OCI-LY3 (cell line): ENCODE measurements around the gene GJA5.

ENCODE experiments used
- H2AFZ ChIP-seq: fragments of 200-600, 300-600 bp; shearing (Covaris generic); 2 replicates; pipeline ENCODE4 v1.6.0; 2014; ENCODE audit warnings: antibody characterized with exemption, low read depth, low read length
- H3K27ac ChIP-seq: fragments of 200-600, 300-600 bp; sonication (generic); 2 replicates; pipeline ENCODE4 v1.5.1; 2014; ENCODE audit warnings: mild to moderate bottlenecking, low read length, moderate library complexity, mixed read lengths
- H3K27me3 ChIP-seq: fragments of 200-600, 300-600 bp; sonication (generic); 2 replicates; pipeline ENCODE4 v1.6.1; 2014; ENCODE audit warnings: low read depth, low read length, mixed read lengths
- H3K36me3 ChIP-seq: fragments of 200-600, 300-600 bp; sonication (generic); replicated peaks from 2 replicates; pipeline ENCODE3; 2014; ENCODE audit warnings: low read depth, low read length, mixed read lengths
- H3K4me1 ChIP-seq: fragments of 300-600, 200-600 bp; sonication (generic); 2 replicates; pipeline ENCODE4 v1.6.1; 2014; ENCODE audit warnings: low read length, mixed read lengths
- H3K4me2 ChIP-seq: fragments of 200-600, 300-600 bp; sonication (generic); 2 replicates; pipeline ENCODE4 v1.6.1; 2014; ENCODE audit warnings: low read length, mixed read lengths
- H3K4me3 ChIP-seq: fragments of 300-600, 200-600 bp; sonication (generic); 2 replicates; pipeline ENCODE4 v1.5.1; 2014; ENCODE audit warnings: antibody characterized with exemption, mild to moderate bottlenecking, low read length, moderate library complexity
- H3K79me2 ChIP-seq: fragments of 300-600, 200-600 bp; shearing (Covaris generic); 2 replicates; pipeline ENCODE4 v1.6.1; 2014; ENCODE audit warnings: mild to moderate bottlenecking, low read length, mixed read lengths
- H3K9ac ChIP-seq: fragments of 300-600, 200-600 bp; shearing (Covaris generic); 2 replicates; pipeline ENCODE4 v1.6.0; 2014; ENCODE audit warnings: mild to moderate bottlenecking, low read length, moderate library complexity
- H3K9me3 ChIP-seq: fragments of 200-600, 300-600 bp; shearing (Covaris generic); 2 replicates; pipeline ENCODE4 v1.6.1; 2014; ENCODE audit warnings: low read length, mixed read lengths; ENCODE audit not compliant: insufficient read depth
- H4K20me1 ChIP-seq: fragments of 200-600, 300-600 bp; sonication (generic); 2 replicates; pipeline ENCODE4 v1.6.1; 2016; ENCODE audit warnings: low read length, mixed read lengths; ENCODE audit not compliant: insufficient read depth
- CTCF ChIP-seq: fragments of 200-600, 300-600 bp; sonication (generic); IDR thresholded peaks from 2 replicates; pipeline ENCODE4 v1.5.1; 2014; ENCODE audit warnings: antibody characterized with exemption, low read length, low read depth
- EZH2phosphoT487 ChIP-seq: fragments of 200-600 bp; shearing (Covaris generic); IDR thresholded peaks from 2 replicates; pipeline ENCODE4 v1.6.1; 2018; ENCODE audit warnings: antibody characterized with exemption, mixed run types, low read depth

Gene GJA5

GRCh38 chr1:147804942-147805723 lies 44.7 kb upstream of the GJA5 start:
- no peak overlapping the region for H3K9ac ChIP-seq
- no peak overlapping the region for H3K27ac ChIP-seq
- peaks cover 7% of the 10 kb centered on the region; the same call in 1 of the 2 replicates for H3K27me3 ChIP-seq
- H4K20me1 ChIP-seq: no peaks in the 10 kb centered on the region
- no peak overlapping the region for H2AFZ ChIP-seq
- no peak for TF ChIP-seq CTCF
- no peaks in the 10 kb centered on the region for H3K79me2 ChIP-seq
- H3K4me1 ChIP-seq: no peaks in the 10 kb centered on the region
- H3K36me3 ChIP-seq: no peaks in the 10 kb centered on the region
- H3K9me3 ChIP-seq: no peaks in the 10 kb centered on the region
- no peak overlapping the region for H3K4me3 ChIP-seq
- H3K4me2 ChIP-seq: no peak overlapping the region

- H3K9me3 ChIP-seq: no peaks in the 10 kb centered on the region
- no peaks in the 10 kb centered on the region for H3K79me2 ChIP-seq
- no peak overlapping the region for H3K4me3 ChIP-seq
- H4K20me1 ChIP-seq: no peaks in the 10 kb centered on the region
- no peak overlapping the region for H2AFZ ChIP-seq
- no peak for TF ChIP-seq EZH2phosphoT487
- no peak for TF ChIP-seq CTCF
- no peak overlapping the region for H3K27ac ChIP-seq
- no peaks in the 10 kb centered on the region for H3K4me1 ChIP-seq
- H3K36me3 ChIP-seq: no peaks in the 10 kb centered on the region
- no peaks in the 10 kb centered on the region; the same call in 1 of the 2 replicates for H3K27me3 ChIP-seq
- H3K4me2 ChIP-seq: no peak overlapping the region
- no peak overlapping the region for H3K9ac ChIP-seq
Measured at GRCh38 chr1:147800804-147801203, 40.4 kb upstream of the GJA5 start.

- TF ChIP-seq CTCF (no peak), EZH2phosphoT487 (no peak)
- H3K27ac ChIP-seq: no peak overlapping the region
Measured at GRCh38 chr1:147798731-147799130, 38.3 kb upstream of the GJA5 start.

DNA sequence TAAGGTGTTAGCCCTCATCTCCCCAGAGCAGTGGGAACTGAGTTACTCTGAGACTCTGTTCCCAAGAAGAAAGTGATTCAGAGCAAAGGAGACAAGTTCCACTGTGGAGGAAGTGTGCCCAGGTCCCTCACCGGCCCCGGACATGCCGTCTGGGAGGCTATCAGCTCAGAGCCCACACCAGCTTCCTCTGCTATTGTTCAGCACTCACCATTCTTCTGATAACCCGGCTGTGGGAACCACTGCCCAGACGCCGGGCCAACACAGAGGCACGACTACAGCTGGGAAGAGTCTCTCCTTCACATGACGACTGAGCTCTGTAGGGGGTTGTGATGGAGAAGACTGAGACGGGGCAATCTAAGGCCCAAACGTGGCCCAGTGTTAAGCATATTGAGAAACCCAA lies 34.2 kb upstream of the GJA5 start:
- H3K9me3 ChIP-seq: no peaks in the 10 kb centered on the region
- peaks cover 5% of the 10 kb centered on the region; the same call in 1 of the 2 replicates for H3K27me3 ChIP-seq
- H4K20me1 ChIP-seq: no peaks in the 10 kb centered on the region
- no peaks in the 10 kb centered on the region for H3K79me2 ChIP-seq
- H3K4me3 ChIP-seq: no peak overlapping the region
- no peak overlapping the region for H2AFZ ChIP-seq
- no peak overlapping the region for H3K27ac ChIP-seq
- H3K4me2 ChIP-seq: no peak overlapping the region
- no peak for TF ChIP-seq CTCF
- no peak for TF ChIP-seq EZH2phosphoT487
- no peak overlapping the region for H3K9ac ChIP-seq
- no peaks in the 10 kb centered on the region for H3K4me1 ChIP-seq
- no peaks in the 10 kb centered on the region for H3K36me3 ChIP-seq

More at GRCh38 chr1:147798731-147799130, 38.3 kb upstream of the GJA5 start:
- H2AFZ ChIP-seq: no peak overlapping the region
- H3K4me3 ChIP-seq: no peak overlapping the region
- no peak overlapping the region for H3K9ac ChIP-seq
- no peaks in the 10 kb centered on the region for H3K36me3 ChIP-seq
- H3K4me1 ChIP-seq: no peaks in the 10 kb centered on the region
- H3K9me3 ChIP-seq: no peaks in the 10 kb centered on the region
- H3K79me2 ChIP-seq: no peaks in the 10 kb centered on the region
- no peak overlapping the region for H3K4me2 ChIP-seq
- H4K20me1 ChIP-seq: no peaks in the 10 kb centered on the region
- H3K27me3 ChIP-seq: no peaks in the 10 kb centered on the region; the same call in 1 of the 2 replicates
